K562 (cell line): ENCODE data around the gene FGGY. TPM values are rescaled to one million over a fixed set of nuclear protein-coding genes. Genes with fewer than 3 reads are reported as not detected.

Source experiments
- ATAC-seq: fragments of 200-7000 bp; cut with Tn5 transposase; 3 replicates; pipeline ENCODE4 v1.9.1; 2020; ENCODE audit warnings: moderate library complexity
- BruUV-seq: library from RNA; stranded (reverse); fragments of 400-500 nt; replicated peaks from 2 replicates; lab custom pipeline; 2021; lab: Mats Ljungman, UMichigan
- CTCF ChIA-PET: fragments of 300-600 bp; formaldehyde crosslinking; extraction: SDS; loops from one replicate; lab custom pipeline; 2021; ENCODE audit warnings: low intra/inter-chr PET ratio; lab: Yijun Ruan, JAX
- POLR2A ChIA-PET: fragments of 300-600, 350-650 bp; sonication (Branson Sonifier 250); formaldehyde crosslinking; extraction: SDS; loops from one replicate; lab custom pipeline; 2021; ENCODE audit warnings: antibody characterized with exemption, inconsistent platforms; lab: Yijun Ruan, JAX
- DNase-seq, 4 experiments: peaks; one replicate each; pipeline versions ENCODE4 v3.0.0 to v3.0.0-alpha.2; 2011 to 2018; ENCODE audit warnings: low spot score in 3 of 4, mixed read lengths in 3 of 4; ENCODE audit errors: extremely low read depth in 1 of 4
- FAIRE-seq: peaks from 2 replicates; lab custom pipeline; 2011; peaks lifted over from hg19 to GRCh38; lab: Jason Lieb, UNC
- H2AFZ ChIP-seq: 2 replicates; pipeline ENCODE4 v1.6.0; 2011; ENCODE audit warnings: low read depth, low read length, control low read depth, inconsistent platforms
- H3K27ac ChIP-seq: fragments of 200-600 bp; 3 replicates; pipeline ENCODE4 v1.8.0; 2011; ENCODE audit warnings: low read depth, mild to moderate bottlenecking, control low read depth, inconsistent platforms, low read length, moderate library complexity, mixed read lengths; ENCODE audit errors: extremely low read depth
- H3K27me3 ChIP-seq, 2 experiments: fragments of 300-600 bp in 1 of 2; 2 replicates in 1 of 2; 3 replicates in 1 of 2; pipeline versions ENCODE4 v1.6.0 to v1.8.0; 2011; ENCODE audit warnings: inconsistent platforms in 2 of 2, low read length in 2 of 2, mild to moderate bottlenecking in 1 of 2, mixed read lengths in 1 of 2, moderate library complexity in 1 of 2; ENCODE audit not compliant: control insufficient read depth in 2 of 2, insufficient read depth in 2 of 2
- H3K36me3 ChIP-seq: fragments of 300-600 bp; 3 replicates; pipeline ENCODE4 v1.8.0; 2011; ENCODE audit warnings: mild to moderate bottlenecking, low read length, inconsistent platforms; ENCODE audit not compliant: control insufficient read depth, insufficient read depth
- H3K4me1 ChIP-seq, 2 experiments: fragments of 200-600 bp in 1 of 2; replicated peaks in 1 of 2; 2 replicates in 1 of 2; 3 replicates in 1 of 2; pipeline versions ENCODE4 v1.5.1 to v1.8.0; 2011; ENCODE audit warnings: inconsistent platforms in 2 of 2, low read length in 2 of 2, mild to moderate bottlenecking in 1 of 2, mixed read lengths in 1 of 2, moderate library complexity in 1 of 2; ENCODE audit not compliant: control insufficient read depth in 2 of 2, insufficient read depth in 2 of 2
- H3K4me2 ChIP-seq: 2 replicates; pipeline ENCODE4 v1.6.1; 2011; ENCODE audit warnings: low read length, control low read depth, inconsistent platforms, mixed read lengths; ENCODE audit not compliant: insufficient read depth
- H3K4me3 ChIP-seq: fragments of 200-600 bp; sonication (generic), shearing (Covaris generic); 2 replicates; pipeline ENCODE4 v1.5.1; 2016; ENCODE audit warnings: control low read depth, inconsistent platforms
- H3K79me2 ChIP-seq: fragments of 200-600 bp; 3 replicates; pipeline ENCODE4 v1.8.0; 2011; ENCODE audit warnings: low read length, inconsistent platforms; ENCODE audit not compliant: control insufficient read depth, insufficient read depth
- H3K9ac ChIP-seq, 2 experiments: 2 replicates each; pipeline versions ENCODE4 v1.6.0 to v1.6.1; 2011; ENCODE audit warnings: low read depth in 2 of 2, low read length in 2 of 2, control low read depth in 1 of 2, inconsistent platforms in 1 of 2, mild to moderate bottlenecking in 1 of 2, mixed read lengths in 1 of 2; ENCODE audit not compliant: insufficient read depth in 1 of 2
- H3K9me1 ChIP-seq: one replicate; pipeline ENCODE4 v1.6.0; 2011; ENCODE audit warnings: inconsistent platforms, mild to moderate bottlenecking, low read length, moderate library complexity; ENCODE audit not compliant: control insufficient read depth, insufficient read depth
- H3K9me3 ChIP-seq: replicated peaks from 2 replicates; pipeline ENCODE4 v1.5.1; 2011; ENCODE audit warnings: low read depth, low read length, inconsistent platforms; ENCODE audit not compliant: control insufficient read depth, insufficient read depth
- H4K20me1 ChIP-seq: replicated peaks from 2 replicates; pipeline ENCODE4 v1.6.1; 2011; ENCODE audit warnings: low read length, inconsistent platforms, mixed read lengths; ENCODE audit not compliant: control insufficient read depth, insufficient read depth
- CEBPB ChIP-seq: fragments of 450-650 bp; IDR thresholded peaks from 2 replicates; pipeline ENCODE4 v1.6.1; 2016; ENCODE audit warnings: missing genetic modification characterization, missing compliant biosample characterization
- GMEB1 ChIP-seq: fragments of 250-450 bp; sonication (Bioruptor Pico); IDR thresholded peaks from 2 replicates; pipeline ENCODE4 v1.4.0; 2020; ENCODE audit warnings: mild to moderate bottlenecking
- RNF2 ChIP-seq: sonication (generic); IDR thresholded peaks from 2 replicates; pipeline ENCODE4 v1.6.1; 2016
- STAG1 ChIP-seq: sonication (generic); formaldehyde crosslinking; IDR thresholded peaks from 2 replicates; pipeline ENCODE4 v1.5.0; 2020; ENCODE audit warnings: missing genetic modification reagents, borderline replicate concordance
- WGBS: fragments of 100-300 bp; shearing (Covaris generic); methylation state at CpG from one replicate; pipeline ENCODE4 v1.1.6; 2016; ENCODE audit warnings: low coverage, mixed read lengths; ENCODE audit not compliant: insufficient coverage; ENCODE audit errors: missing lambda C conversion rate; 5-methylcytosine and 5-hydroxymethylcytosine counted together
- in situ Hi-C: fragments of 300-500 bp; cut with MboI; formaldehyde crosslinking; loops from 4 replicates; pipeline ENCODE4 v1.15.0; 2018; ENCODE audit warnings: inconsistent platforms, mixed read lengths
- intact Hi-C: fragments of 100-400 bp; cut with micrococcal nuclease; formaldehyde crosslinking; loops from 2 replicates; pipeline ENCODE4 v1.14.2; 2022
- polyA plus RNA-seq, 8 experiments: library from polyadenylated mRNA; depleted of rRNA in 4 of 8; stranded (reverse) in 5 of 8; unstranded in 3 of 8; fragments of >200 nt; fragmentation: Nextera tagmentation in 2 of 8; fragmentation: Illumina TruSeq in 1 of 8; extraction: Ambion mirVana in 2 of 8; extraction: Trizol in 1 of 8; gene quantifications; 2 replicates each; pipeline versions ENCODE4 v1.2.1 to v1.2.3, GENCODE V29; 2011 to 2014; ENCODE audit warnings: inconsistent platforms in 1 of 8, missing spikeins in 1 of 8
- total RNA-seq, 7 experiments: library from RNA; depleted of rRNA in 6 of 7; stranded (reverse); fragments of >200 nt in 6 of 7; fragmentation: Illumina TruSeq in 2 of 7; extraction: Trizol in 2 of 7; gene quantifications; 2 replicates each; pipeline versions ENCODE4 v1.2.1 to v1.2.3, GENCODE V29; 2011 to 2021; ENCODE audit warnings: low replicate concordance in 1 of 7

Gene FGGY
- total and polyA plus RNA-seq, 9 of the 15 experiments (the other 6 are each of a cell fraction or from before 2014, with no cell fraction given), result 9.7 to 19.2 (median 12.6) TPM

DNA sequence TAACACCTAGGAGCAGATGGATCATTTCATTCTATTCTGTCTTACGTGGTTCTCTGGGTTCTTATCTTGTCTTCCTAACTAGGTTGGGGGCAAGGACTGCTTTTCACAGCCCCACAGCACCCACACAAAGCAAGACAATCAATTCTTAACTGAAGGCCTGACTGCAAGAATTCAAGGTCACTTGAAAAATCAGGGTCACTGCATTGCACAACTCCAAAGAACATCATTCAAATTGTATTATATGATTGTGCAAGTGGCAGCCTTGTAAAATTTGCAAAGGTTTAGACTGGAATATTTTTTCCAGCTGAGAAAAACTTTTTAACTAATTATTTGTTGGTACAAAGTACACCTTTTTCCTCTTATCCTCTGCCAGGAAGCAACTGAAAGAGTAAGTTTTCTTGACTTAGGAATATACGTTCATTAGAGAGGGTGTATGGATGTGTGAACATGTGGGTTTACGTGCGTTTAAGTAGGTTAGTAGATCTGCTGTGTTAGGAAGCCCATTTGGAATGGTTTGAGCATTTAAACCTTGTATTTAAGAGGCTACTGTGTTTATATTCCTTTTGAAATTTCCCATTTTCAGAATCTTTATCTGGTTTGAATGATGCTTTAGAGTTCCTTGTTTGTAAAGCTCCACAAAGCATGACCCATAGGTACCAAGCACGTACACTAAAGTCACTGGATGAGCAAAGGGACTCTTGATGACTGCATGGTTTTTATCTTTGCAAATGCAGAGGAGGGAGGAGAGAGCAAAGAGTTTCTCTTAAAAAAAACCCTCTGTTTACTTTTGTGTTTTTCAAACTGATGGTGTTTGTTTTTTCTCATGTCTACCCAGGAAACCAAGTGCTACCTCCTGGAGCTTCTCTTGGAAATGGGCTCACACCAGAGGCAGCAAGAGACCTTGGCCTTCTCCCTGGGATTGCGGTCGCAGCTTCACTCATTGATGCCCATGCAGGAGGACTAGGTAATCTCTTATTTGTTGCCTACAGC is 214.9 kb downstream of the FGGY start:
- POLR2A ChIA-PET, result no interaction called here
- BruUV-seq, result no TSS peak
- Histone ChIP-seq H3K4me2 (no peak overlapping the region), H3K27me3 (no peaks in the 10 kb centered on the region), H4K20me1 (no peaks in the 10 kb centered on the region), H3K4me1 (peaks cover 0 to 7% of the 10 kb centered on the region in 2 experiments; a peak in 2 of 5 replicates), H3K4me3 (no peak overlapping the region), H3K27ac (no peak overlapping the region), H3K79me2 (no peaks in the 10 kb centered on the region), H3K9me3 (no peaks in the 10 kb centered on the region), H3K9ac (no peak overlapping the region), H3K9me1 (no peaks in the 10 kb centered on the region), H2AFZ (no peak overlapping the region), H3K36me3 (no peaks in the 10 kb centered on the region)
- intact Hi-C loops, result no loop called here
- CTCF ChIA-PET, result no interaction called here
- FAIRE-seq (no peak), DNase-seq (no peak), ATAC-seq (no peak)
- in situ Hi-C loops, result no loop called here
- TF ChIP-seq CEBPB (peak; percentile 57; the same call in 1 of the 2 replicates), GMEB1 (no peak), RNF2 (no peak), STAG1 (CRISPR knock-in tag) (no peak)
- 22% methylated on average over 7 of the region's 7 CpGs for WGBS
